NCI-H146 treated with DMSO at 0.1 percent for 48 hours (cell line): ENCODE measurements around the gene CWC15.
"Not testable (repeated sequence)": the region's sequence is repeated elsewhere in the genome, so short reads cannot be mapped to it uniquely, and the experiment has no call there.

Experiments used
- DNase-seq: peaks from one replicate; lab custom pipeline; 2025; ENCODE audit not compliant: unreplicated experiment; lab: John Stamatoyannopoulos, UW

The CWC15 gene

GRCh38 chr11:94973099-94973968 lies at the start of gene CWC15, which contains the start of gene KDM4D:
Gene CWC15 (minus strand): TSS chr11:94973556. CDS start chr11:94972185, 1,371 bp downstream.
Gene KDM4D (plus strand): TSS chr11:94973709. CDS start chr11:94997373, 23,664 bp downstream.
- peak; percentile 86 for DNase-seq

GRCh38 chr11:95021468-95021867 lies 48.1 kb upstream of the CWC15 start:
- DNase-seq, result not testable (repeated sequence)

- DNase-seq, result no peak
These were observed 42.8 kb upstream of the CWC15 start for GRCh38 chr11:95016139-95016538.

- DNase-seq, result no peak
These were observed 40.9 kb upstream of the CWC15 start for GRCh38 chr11:95014184-95014821.

- no peak for DNase-seq
These were observed 38.0 kb upstream of the CWC15 start for GRCh38 chr11:95011376-95011775.

GRCh38 chr11:95005642-95006041 lies 32.3 kb upstream of the CWC15 start:
- no peak for DNase-seq

- no peak for DNase-seq
These were observed 30.4 kb upstream of the CWC15 start for GRCh38 chr11:95003716-95004115.

GRCh38 chr11:94998285-94998684 lies 24.9 kb upstream of the CWC15 start:
- no peak for DNase-seq

- DNase-seq, result no peak
These were observed 24.1 kb upstream of the CWC15 start for GRCh38 chr11:94997437-94997836.

GRCh38 chr11:94993400-94993943 lies 20.1 kb upstream of the CWC15 start:
- no peak for DNase-seq

- DNase-seq, result no peak
These were observed 15.4 kb upstream of the CWC15 start for GRCh38 chr11:94988748-94989147.

- no peak for DNase-seq
These were observed 14.0 kb upstream of the CWC15 start for GRCh38 chr11:94987378-94987777.

- DNase-seq, result no peak
These were observed 2.2 kb upstream of the CWC15 start for GRCh38 chr11:94975599-94975998.

GRCh38 chr11:94974178-94974577 lies 822 bp upstream of the CWC15 start:
- no peak for DNase-seq

GRCh38 chr11:94972700-94973098 lies 657 bp downstream of the CWC15 start:
- no peak for DNase-seq

- DNase-seq, result no peak
These were observed 4.9 kb downstream of the CWC15 start for GRCh38 chr11:94968334-94968958.

- no peak for DNase-seq
These were observed 8.4 kb downstream of the CWC15 start for GRCh38 chr11:94964934-94965333.

- no peak for DNase-seq
These were observed 12.1 kb downstream of the CWC15 start for GRCh38 chr11:94961255-94961654.

- no peak for DNase-seq
These were observed 12.9 kb downstream of the CWC15 start for GRCh38 chr11:94960488-94960887.

GRCh38 chr11:94959179-94959578 lies 14.2 kb downstream of the CWC15 start:
- DNase-seq, result no peak

GRCh38 chr11:94958121-94958696 lies 15.1 kb downstream of the CWC15 start:
- DNase-seq, result no peak
